Stomach (tissue), 9 donors: Measurements from ENCODE around the gene PCSK7. TPM values are rescaled to one million over a fixed set of nuclear protein-coding genes. Genes with fewer than 3 reads are reported as not detected.
"Not testable (repeated sequence)": the region's sequence is repeated elsewhere in the genome, so short reads cannot be mapped to it uniquely, and the experiment has no call there.

Source experiments
- DNase-seq, 2 donors: peaks; one replicate each; pipeline versions ENCODE4 v3.0.0 to v3.0.0-alpha.2; 2013 to 2019
- H3K27ac ChIP-seq, 5 donors: fragments of 200-600 bp in 4 of 5; sonication (generic) in 4 of 5; one replicate each; pipeline ENCODE4 v1.5.1; 2013 to 2019; ENCODE audit warnings: mild to moderate bottlenecking in 1 of 5, moderate library complexity in 1 of 5
- H3K27me3 ChIP-seq, 3 donors: fragments of 200-600 bp; sonication (generic); one replicate each; pipeline ENCODE4 v1.5.1; 2017 to 2019; ENCODE audit warnings: mixed run types in 1 of 3
- H3K36me3 ChIP-seq, 4 donors: fragments of 200-600 bp; sonication (generic); 1 replicate in 3 of 4; 2 replicates in 1 of 4; pipeline ENCODE4 v1.5.1; 2016 to 2019
- H3K4me1 ChIP-seq, 4 donors: fragments of 200-600 bp; sonication (generic); one replicate each; pipeline ENCODE4 v1.5.1; 2016 to 2019
- H3K4me3 ChIP-seq, 4 donors: fragments of 200-600 bp; sonication (generic) in 3 of 4; one replicate each; pipeline ENCODE4 v1.5.1; 2016 to 2019; ENCODE audit warnings: mild to moderate bottlenecking in 1 of 4
- H3K9me3 ChIP-seq, 4 donors: fragments of 200-600 bp; sonication (generic); one replicate each; pipeline ENCODE4 v1.5.1; 2016 to 2019
- EP300 ChIP-seq: sonication (generic); formaldehyde crosslinking; IDR thresholded peaks from one replicate; pipeline ENCODE4 v1.6.1; 2017; ENCODE audit warnings: antibody characterized with exemption
- POLR2A ChIP-seq, 4 donors: fragments of 450-650 bp; IDR thresholded peaks; one replicate each; pipeline ENCODE4 v1.6.1; 2016; ENCODE audit warnings: antibody characterized with exemption in 4 of 4, control low read depth in 2 of 4, mild to moderate bottlenecking in 1 of 4, moderate library complexity in 1 of 4
- POLR2AphosphoS5 ChIP-seq, 3 donors: sonication (generic); formaldehyde crosslinking; IDR thresholded peaks; one replicate each; pipeline ENCODE4 v1.6.1; 2016; ENCODE audit warnings: antibody characterized with exemption in 3 of 3
- WGBS, 5 donors: extraction: QIAGEN DNeasy Blood & Tissue Kit in 3 of 5; methylation state at CpG; one replicate each; pipeline versions ENCODE4 v1.1.5 to v1.1.7; 2013 to 2018; 5-methylcytosine and 5-hydroxymethylcytosine counted together
- intact Hi-C: fragments of 100-400 bp; cut with DNase I; formaldehyde crosslinking; loops from one replicate; pipeline ENCODE4 v1.15.1; 2023; ENCODE audit warnings: low total_unique reads
- polyA plus RNA-seq, 3 donors: library from polyadenylated mRNA; stranded (reverse); fragments of 200-250 nt; gene quantifications; one replicate each; pipeline ENCODE4 v1.2.3, GENCODE V29; 2013
- total RNA-seq, 5 donors: library from RNA; depleted of rRNA; stranded (reverse); fragments of >200 nt; gene quantifications; one replicate each; pipeline versions ENCODE4 v1.1.0 to v1.2.3, GENCODE V29; 2014 to 2016
- TF ChIP-seq, protein P1 (sequence below), 7 experiments: fragments of 450-650 bp in 4 of 7; fragments of 200-600 bp in 3 of 7; sonication (generic) in 3 of 7; IDR thresholded peaks; one replicate each; pipeline ENCODE4 v1.5.1; 2016 to 2019; ENCODE audit warnings: antibody characterized with exemption in 7 of 7, control low read depth in 2 of 7, mild to moderate bottlenecking in 1 of 7
- donor health status: healthy with polysubstance abuse.
- donor health status: Bipolar disorder and iron deficiency.
- donor health status: healthy.

The PCSK7 gene
- total and polyA plus RNA-seq, 8 donors: 14.1 to 232 (median 79.3) TPM

- no peaks in the 10 kb centered on the region for H3K9me3 ChIP-seq
- no peak overlapping the region for H3K4me3 ChIP-seq
- DNase-seq: peak in 1 of 2 donors; percentile 2
- peaks cover 43 to 76% (median 61%) of the 10 kb centered on the region in 4 donors for H3K4me1 ChIP-seq
- H3K27ac ChIP-seq: peak overlapping the region; percentile 60 to 99 (median 75)
- 93 to 100% (median 95%) methylated on average over 4 of the region's 4 CpGs for WGBS, 5 donors
- peaks cover 62 to 94% (median 80%) of the 10 kb centered on the region in 4 donors for H3K36me3 ChIP-seq
- intact Hi-C loops: loop anchor here (5.0 kb wide), 1 partner anchor 41 kb away; no protein-coding TSS in a partner anchor
- TF ChIP-seq, protein P1, sequence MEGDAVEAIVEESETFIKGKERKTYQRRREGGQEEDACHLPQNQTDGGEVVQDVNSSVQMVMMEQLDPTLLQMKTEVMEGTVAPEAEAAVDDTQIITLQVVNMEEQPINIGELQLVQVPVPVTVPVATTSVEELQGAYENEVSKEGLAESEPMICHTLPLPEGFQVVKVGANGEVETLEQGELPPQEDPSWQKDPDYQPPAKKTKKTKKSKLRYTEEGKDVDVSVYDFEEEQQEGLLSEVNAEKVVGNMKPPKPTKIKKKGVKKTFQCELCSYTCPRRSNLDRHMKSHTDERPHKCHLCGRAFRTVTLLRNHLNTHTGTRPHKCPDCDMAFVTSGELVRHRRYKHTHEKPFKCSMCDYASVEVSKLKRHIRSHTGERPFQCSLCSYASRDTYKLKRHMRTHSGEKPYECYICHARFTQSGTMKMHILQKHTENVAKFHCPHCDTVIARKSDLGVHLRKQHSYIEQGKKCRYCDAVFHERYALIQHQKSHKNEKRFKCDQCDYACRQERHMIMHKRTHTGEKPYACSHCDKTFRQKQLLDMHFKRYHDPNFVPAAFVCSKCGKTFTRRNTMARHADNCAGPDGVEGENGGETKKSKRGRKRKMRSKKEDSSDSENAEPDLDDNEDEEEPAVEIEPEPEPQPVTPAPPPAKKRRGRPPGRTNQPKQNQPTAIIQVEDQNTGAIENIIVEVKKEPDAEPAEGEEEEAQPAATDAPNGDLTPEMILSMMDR (IDR thresholded peaks at IDR 0.05): no peak
- TF ChIP-seq POLR2A (IDR thresholded peaks at IDR 0.05) (no peak), EP300 (no peak), POLR2AphosphoS5 (IDR thresholded peaks at IDR 0.05) (no peak)
- no peaks in the 10 kb centered on the region for H3K27me3 ChIP-seq
These were observed 45.5 kb downstream of the PCSK7 start for GRCh38 chr11:117186431-117186761.

- Histone ChIP-seq H3K9me3 (no peaks in the 10 kb centered on the region), H3K27ac (peak overlapping the region; percentile 60 to 99 (median 75)), H3K4me1 (peaks cover 48 to 81% (median 66%) of the 10 kb centered on the region in 4 donors), H3K27me3 (no peaks in the 10 kb centered on the region), H3K4me3 (no peak overlapping the region), H3K36me3 (peaks cover 58 to 88% (median 75%) of the 10 kb centered on the region in 4 donors)
- DNase-seq: peak; percentile 12 to 14
- TF ChIP-seq, protein P1 (IDR thresholded peaks at IDR 0.05): no peak
- TF ChIP-seq POLR2AphosphoS5 (IDR thresholded peaks at IDR 0.05) (no peak), EP300 (no peak), POLR2A (IDR thresholded peaks at IDR 0.05) (no peak)
- 50 to 79% (median 53%) methylated on average over 5 of the region's 5 CpGs for WGBS, 5 donors
- intact Hi-C loops: loop anchor here (5.0 kb wide), 1 partner anchor 41 kb away; no protein-coding TSS in a partner anchor
These were observed 46.0 kb downstream of the PCSK7 start for GRCh38 chr11:117185736-117186430.

DNA sequence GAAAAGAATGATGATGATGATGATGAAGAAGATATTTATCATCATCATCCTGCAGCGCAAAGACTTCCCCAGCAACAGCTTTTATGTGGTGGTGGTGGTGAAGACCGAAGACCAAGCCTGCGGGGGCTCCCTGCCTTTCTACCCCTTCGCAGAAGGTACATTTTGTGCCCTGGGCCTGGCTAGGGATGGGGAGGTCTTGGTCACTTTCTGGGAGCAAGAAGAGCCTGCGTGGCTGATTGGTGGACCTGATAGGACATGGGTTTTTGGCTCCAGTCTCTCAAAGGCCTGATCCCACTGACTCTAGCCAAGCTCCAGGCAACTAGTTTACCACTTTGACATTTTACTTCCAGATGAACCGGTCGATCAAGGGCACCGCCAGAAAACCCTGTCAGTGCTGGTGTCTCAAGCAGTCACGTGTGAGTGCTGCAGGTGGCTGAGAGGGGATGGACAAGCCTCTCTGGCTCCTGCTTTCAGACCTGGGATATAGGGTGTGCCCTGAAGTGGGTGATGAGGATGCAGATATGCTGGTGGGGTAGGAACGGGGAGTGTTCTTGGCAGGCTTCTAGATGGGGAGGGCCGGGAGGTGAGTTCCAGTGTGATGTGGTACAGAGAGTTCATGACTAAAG lies 48.0 kb downstream of the PCSK7 start:
- WGBS, 5 donors: 54 to 73% (median 56%) methylated on average over 10 to 11 of the region's 11 CpGs
- intact Hi-C loops: no loop called here
- Histone ChIP-seq H3K4me3 (no peak overlapping the region), H3K36me3 (peaks cover 38 to 68% (median 55%) of the 10 kb centered on the region in 4 donors), H3K27me3 (no peaks in the 10 kb centered on the region), H3K9me3 (no peaks in the 10 kb centered on the region), H3K4me1 (peaks cover 64 to 89% (median 79%) of the 10 kb centered on the region in 4 donors), H3K27ac (peak overlapping the region; percentile 73 to 99 (median 80))
- TF ChIP-seq POLR2A (IDR thresholded peaks at IDR 0.05): no peak
- TF ChIP-seq POLR2AphosphoS5 (IDR thresholded peaks at IDR 0.05): no peak
- TF ChIP-seq, protein P1 (IDR thresholded peaks at IDR 0.05): no peak
- no peak for TF ChIP-seq EP300
- peak; percentile 55 to 73 for DNase-seq

GRCh38 chr11:117183178-117183577 lies 48.7 kb downstream of the PCSK7 start:
- H3K4me3 ChIP-seq, H3K9me3 ChIP-seq, intact Hi-C loops, H3K27me3 ChIP-seq: not testable (repeated sequence)
- peak in 1 of 2 donors; percentile 19 for DNase-seq
- H3K4me1 ChIP-seq: peaks cover 64 to 89% (median 81%) of the 10 kb centered on the region in 4 donors
- WGBS, 5 donors: 79 to 95% (median 83%) methylated on average over 13 of the region's 13 CpGs
- H3K27ac ChIP-seq: peak overlapping the region; percentile 42 to 99 (median 75)
- peaks cover 32 to 61% (median 48%) of the 10 kb centered on the region in 4 donors for H3K36me3 ChIP-seq
